ENCODE results near the gene TCIRG1.

The TCIRG1 gene

DNA sequence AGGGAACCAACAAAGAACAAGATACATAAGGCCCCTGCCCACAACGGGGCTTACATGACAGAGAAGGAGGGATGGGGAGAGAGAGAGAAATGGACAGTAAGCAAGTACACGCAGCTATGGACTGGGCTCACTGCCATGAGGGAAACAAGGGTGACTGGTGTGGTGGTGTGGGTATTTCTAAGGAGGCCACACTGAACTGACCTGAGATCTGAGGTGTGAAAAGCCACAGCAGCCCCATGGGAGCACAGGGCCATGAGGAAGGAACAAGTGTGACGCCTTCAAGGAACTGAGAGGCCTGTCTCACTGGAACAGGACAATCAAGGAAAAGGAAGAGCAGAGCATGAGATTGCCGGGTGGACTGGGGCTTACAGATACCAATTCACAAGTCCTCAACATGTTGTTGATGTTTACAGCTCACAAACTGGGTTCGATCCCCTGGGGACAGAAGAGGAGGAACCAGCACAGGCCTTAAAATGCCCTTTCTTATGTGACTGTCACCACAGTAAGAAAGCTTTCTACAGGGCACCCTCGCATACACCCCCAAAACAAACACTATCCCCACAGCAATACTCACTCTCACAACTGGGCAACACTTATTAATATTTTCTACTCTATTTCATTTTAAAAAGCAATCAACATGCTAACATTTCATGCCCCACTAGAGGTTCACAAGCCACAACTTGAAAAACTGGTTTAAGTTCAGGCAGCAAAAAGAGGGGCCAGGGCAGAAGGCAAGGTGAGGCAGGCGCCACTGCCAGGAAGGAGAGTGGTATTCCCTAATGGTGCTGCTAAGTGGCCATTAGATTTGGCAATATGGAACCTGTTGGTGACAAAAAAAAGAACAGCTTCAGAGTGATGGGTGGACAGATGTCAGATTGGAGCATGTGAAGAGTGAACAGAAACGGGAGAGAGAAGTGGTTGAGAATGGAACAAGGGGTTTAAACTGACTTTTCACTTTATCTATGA, 39.1 kb downstream of the TCIRG1 start:
- Histone ChIP-seq H4K20me1 (ENCODE audit: low read depth, low read length) (no peaks in the 10 kb centered on the region), H3K4me2 (ENCODE audit: low read depth, low read length, poor library complexity, severe bottlenecking) (no peak overlapping the region), H2AFZ (ENCODE audit: low read depth, low read length, severe bottlenecking) (no peak overlapping the region), H3K9me2 (replicated peaks; ENCODE audit: insufficient read depth, low read length) (no peaks in the 10 kb centered on the region), H3K4me3 (ENCODE audit: insufficient read depth, low read length, poor library complexity, severe bottlenecking) (no peak overlapping the region), H3K36me3 (ENCODE audit: low read length) (no peaks in the 10 kb centered on the region), H3K9ac (ENCODE audit: low read length) (no peak overlapping the region), H3K9me3 (ENCODE audit: insufficient read depth, low read length) (no peaks in the 10 kb centered on the region), H3F3A (ENCODE audit: insufficient read depth) (no peaks in the 10 kb centered on the region), H3K27ac (ENCODE audit: low read depth, low read length) (no peak overlapping the region), H3K79me2 (ENCODE audit: insufficient read depth, low read length) (no peaks in the 10 kb centered on the region), H3K27me3 (ENCODE audit: low read length) (no peaks in the 10 kb centered on the region)
- TF ChIP-seq EZH2phosphoT487 (conservative IDR thresholded peaks at IDR 0.05; ENCODE audit: low read length), result no peak
- TF ChIP-seq, protein P1, sequence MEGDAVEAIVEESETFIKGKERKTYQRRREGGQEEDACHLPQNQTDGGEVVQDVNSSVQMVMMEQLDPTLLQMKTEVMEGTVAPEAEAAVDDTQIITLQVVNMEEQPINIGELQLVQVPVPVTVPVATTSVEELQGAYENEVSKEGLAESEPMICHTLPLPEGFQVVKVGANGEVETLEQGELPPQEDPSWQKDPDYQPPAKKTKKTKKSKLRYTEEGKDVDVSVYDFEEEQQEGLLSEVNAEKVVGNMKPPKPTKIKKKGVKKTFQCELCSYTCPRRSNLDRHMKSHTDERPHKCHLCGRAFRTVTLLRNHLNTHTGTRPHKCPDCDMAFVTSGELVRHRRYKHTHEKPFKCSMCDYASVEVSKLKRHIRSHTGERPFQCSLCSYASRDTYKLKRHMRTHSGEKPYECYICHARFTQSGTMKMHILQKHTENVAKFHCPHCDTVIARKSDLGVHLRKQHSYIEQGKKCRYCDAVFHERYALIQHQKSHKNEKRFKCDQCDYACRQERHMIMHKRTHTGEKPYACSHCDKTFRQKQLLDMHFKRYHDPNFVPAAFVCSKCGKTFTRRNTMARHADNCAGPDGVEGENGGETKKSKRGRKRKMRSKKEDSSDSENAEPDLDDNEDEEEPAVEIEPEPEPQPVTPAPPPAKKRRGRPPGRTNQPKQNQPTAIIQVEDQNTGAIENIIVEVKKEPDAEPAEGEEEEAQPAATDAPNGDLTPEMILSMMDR (IDR thresholded peaks at IDR 0.05; ENCODE audit: insufficient read depth, low read length, poor library complexity, severe bottlenecking), result no peak

GRCh38 chr11:68080860-68081259, 42.0 kb downstream of the TCIRG1 start:
- Histone ChIP-seq H3K79me2 (ENCODE audit: insufficient read depth, low read length) (no peaks in the 10 kb centered on the region), H2AFZ (ENCODE audit: low read depth, low read length, severe bottlenecking) (no peak overlapping the region), H3K9me3 (ENCODE audit: insufficient read depth, low read length) (no peaks in the 10 kb centered on the region), H4K20me1 (ENCODE audit: low read depth, low read length) (no peaks in the 10 kb centered on the region), H3K9ac (ENCODE audit: low read length) (no peak overlapping the region), H3K4me2 (ENCODE audit: low read depth, low read length, poor library complexity, severe bottlenecking) (no peak overlapping the region), H3F3A (ENCODE audit: insufficient read depth) (no peaks in the 10 kb centered on the region), H3K4me3 (ENCODE audit: insufficient read depth, low read length, poor library complexity, severe bottlenecking) (no peak overlapping the region), H3K27ac (ENCODE audit: low read depth, low read length) (no peak overlapping the region), H3K27me3 (ENCODE audit: low read length) (no peaks in the 10 kb centered on the region), H3K9me2 (replicated peaks; ENCODE audit: insufficient read depth, low read length) (no peaks in the 10 kb centered on the region), H3K36me3 (ENCODE audit: low read length) (no peaks in the 10 kb centered on the region)
- TF ChIP-seq, protein P1 (IDR thresholded peaks at IDR 0.05; ENCODE audit: insufficient read depth, low read length, poor library complexity, severe bottlenecking), result no peak
- TF ChIP-seq EZH2phosphoT487 (conservative IDR thresholded peaks at IDR 0.05; ENCODE audit: low read length), result no peak

GRCh38 chr11:68081691-68082090, 42.9 kb downstream of the TCIRG1 start:
- Histone ChIP-seq H3K27me3 (ENCODE audit: low read length) (no peaks in the 10 kb centered on the region), H3K36me3 (ENCODE audit: low read length) (no peaks in the 10 kb centered on the region), H2AFZ (ENCODE audit: low read depth, low read length, severe bottlenecking) (no peak overlapping the region), H3K4me3 (ENCODE audit: insufficient read depth, low read length, poor library complexity, severe bottlenecking) (no peak overlapping the region), H3K9me3 (ENCODE audit: insufficient read depth, low read length) (no peaks in the 10 kb centered on the region), H3F3A (ENCODE audit: insufficient read depth) (no peaks in the 10 kb centered on the region), H3K4me2 (ENCODE audit: low read depth, low read length, poor library complexity, severe bottlenecking) (no peak overlapping the region), H3K9ac (ENCODE audit: low read length) (no peak overlapping the region), H3K79me2 (ENCODE audit: insufficient read depth, low read length) (no peaks in the 10 kb centered on the region), H4K20me1 (ENCODE audit: low read depth, low read length) (no peaks in the 10 kb centered on the region), H3K27ac (ENCODE audit: low read depth, low read length) (no peak overlapping the region), H3K9me2 (replicated peaks; ENCODE audit: insufficient read depth, low read length) (no peaks in the 10 kb centered on the region)
- TF ChIP-seq, protein P1 (IDR thresholded peaks at IDR 0.05; ENCODE audit: insufficient read depth, low read length, poor library complexity, severe bottlenecking), result no peak
- TF ChIP-seq EZH2phosphoT487 (conservative IDR thresholded peaks at IDR 0.05; ENCODE audit: low read length), result no peak

All from SU-DHL-6 (cell line).